H9 (cell line): ENCODE results near the gene KLHDC7B. TPM values are rescaled to one million over a fixed set of nuclear protein-coding genes. Genes with fewer than 3 reads are reported as not detected.
A peak's percentile ranks its signal among the peaks of the same experiment; 100 is the strongest.

ENCODE experiments used
- DNase-seq: peaks from one replicate; pipeline ENCODE4 v3.0.0-alpha.2; 2017
- H2AFZ ChIP-seq: one replicate; pipeline ENCODE4 v1.6.1; 2013; ENCODE audit warnings: mild to moderate bottlenecking, low read length, control low read depth, moderate library complexity
- H2AK5ac ChIP-seq: 2 replicates; pipeline ENCODE4 v1.6.1; 2013; ENCODE audit warnings: low read length, control low read depth, mixed read lengths; ENCODE audit not compliant: insufficient read length
- H2BK120ac ChIP-seq: one replicate; pipeline ENCODE4 v1.6.1; 2013; ENCODE audit warnings: low read depth, mild to moderate bottlenecking, low read length, control low read depth, inconsistent platforms; ENCODE audit not compliant: poor library complexity, severe bottlenecking
- H2BK12ac ChIP-seq: 2 replicates; pipeline ENCODE4 v1.6.1; 2013; ENCODE audit warnings: low read length, control low read depth, mixed read lengths, low read depth; ENCODE audit not compliant: insufficient read length
- H2BK15ac ChIP-seq: 2 replicates; pipeline ENCODE4 v1.6.1; 2013; ENCODE audit warnings: low read depth, low read length, control low read depth
- H2BK20ac ChIP-seq: one replicate; pipeline ENCODE4 v1.6.1; 2013; ENCODE audit warnings: low read depth, mild to moderate bottlenecking, low read length, control low read depth, inconsistent platforms; ENCODE audit not compliant: poor library complexity, severe bottlenecking
- H2BK5ac ChIP-seq: 2 replicates; pipeline ENCODE4 v1.6.1; 2013; ENCODE audit warnings: low read length, control low read depth, mixed read lengths; ENCODE audit not compliant: insufficient read length
- H3K14ac ChIP-seq: 2 replicates; pipeline ENCODE4 v1.6.1; 2013; ENCODE audit warnings: low read length, control low read depth; ENCODE audit not compliant: insufficient read depth
- H3K18ac ChIP-seq: 2 replicates; pipeline ENCODE4 v1.6.1; 2013; ENCODE audit warnings: low read depth, mild to moderate bottlenecking, mixed read lengths, low read length, control low read depth; ENCODE audit not compliant: insufficient read length
- H3K23ac ChIP-seq: 2 replicates; pipeline ENCODE4 v1.6.1; 2013; ENCODE audit warnings: low read length, control low read depth, mixed read lengths, low read depth; ENCODE audit not compliant: insufficient read length
- H3K23me2 ChIP-seq: 2 replicates; pipeline ENCODE4 v1.6.1; 2013; ENCODE audit warnings: low read depth, mild to moderate bottlenecking, mixed read lengths, low read length, control low read depth; ENCODE audit not compliant: insufficient read length, poor library complexity, severe bottlenecking
- H3K27ac ChIP-seq: 2 replicates; pipeline ENCODE4 v1.5.1; 2013; ENCODE audit warnings: low read length, control low read depth, mixed read lengths, low read depth; ENCODE audit not compliant: insufficient read length
- H3K27me3 ChIP-seq: 2 replicates; pipeline ENCODE4 v1.6.1; 2013; ENCODE audit warnings: low read length, control low read depth, inconsistent platforms; ENCODE audit not compliant: insufficient read depth
- H3K4ac ChIP-seq: 2 replicates; pipeline ENCODE4 v1.6.1; 2013; ENCODE audit warnings: low read depth, mild to moderate bottlenecking, control low read depth, inconsistent platforms, low read length, moderate library complexity
- H3K4me1 ChIP-seq: 2 replicates; pipeline ENCODE4 v1.6.1; 2013; ENCODE audit warnings: low read length, control low read depth, inconsistent platforms; ENCODE audit not compliant: insufficient read depth
- H3K4me2 ChIP-seq: 2 replicates; pipeline ENCODE4 v1.6.1; 2013; ENCODE audit warnings: low read length, control low read depth, mixed read lengths; ENCODE audit not compliant: insufficient read length, insufficient read depth
- H3K56ac ChIP-seq: 2 replicates; pipeline ENCODE4 v1.6.1; 2013; ENCODE audit warnings: low read depth, mild to moderate bottlenecking, mixed read lengths, low read length, control low read depth; ENCODE audit not compliant: insufficient read length
- H3K79me1 ChIP-seq: 2 replicates; pipeline ENCODE4 v1.6.1; 2013; ENCODE audit warnings: low read depth, mild to moderate bottlenecking, moderate library complexity, low read length, control low read depth, inconsistent platforms; ENCODE audit not compliant: insufficient read depth, poor library complexity, severe bottlenecking
- H3K79me2 ChIP-seq: 2 replicates; pipeline ENCODE4 v1.6.1; 2013; ENCODE audit warnings: low read length, control low read depth, inconsistent platforms; ENCODE audit not compliant: insufficient read depth
- H3K9ac ChIP-seq: 2 replicates; pipeline ENCODE4 v1.6.1; 2013; ENCODE audit warnings: low read length, control low read depth, mixed read lengths; ENCODE audit not compliant: insufficient read length; ENCODE audit errors: extremely low read depth
- H3K9me3 ChIP-seq: one replicate; pipeline ENCODE4 v1.6.1; 2013; ENCODE audit warnings: low read depth, low read length, inconsistent platforms; ENCODE audit not compliant: control insufficient read depth
- H3T11ph ChIP-seq: one replicate; pipeline ENCODE4 v1.6.1; 2013; ENCODE audit warnings: mild to moderate bottlenecking, low read length, control low read depth, inconsistent platforms
- H4K20me1 ChIP-seq: one replicate; pipeline ENCODE4 v1.6.1; 2013; ENCODE audit not compliant: control insufficient read depth, insufficient read length, insufficient read depth
- H4K5ac ChIP-seq: 2 replicates; pipeline ENCODE4 v1.6.1; 2013; ENCODE audit warnings: low read depth, mild to moderate bottlenecking, mixed read lengths, low read length, control low read depth; ENCODE audit not compliant: insufficient read length
- H4K8ac ChIP-seq: replicated peaks from 2 replicates; pipeline ENCODE4 v1.6.1; 2013; ENCODE audit warnings: low read length, control low read depth, mixed read lengths, low read depth; ENCODE audit not compliant: insufficient read length
- H4K91ac ChIP-seq: 2 replicates; pipeline ENCODE4 v1.6.1; 2013; ENCODE audit warnings: low read depth, mild to moderate bottlenecking, moderate library complexity, mixed read lengths, low read length, control low read depth; ENCODE audit not compliant: insufficient read length
- H3K27ac Mint-ChIP-seq, 3 experiments: 2 replicates in 2 of 3; 3 replicates in 1 of 3; pipeline ENCODE4 v1.8.0; 2020 to 2021; ENCODE audit warnings: mixed read lengths in 3 of 3, mild to moderate bottlenecking in 1 of 3, moderate library complexity in 1 of 3
- H3K27me3 Mint-ChIP-seq: 2 replicates; pipeline ENCODE4 v1.8.0; 2021; ENCODE audit warnings: low read depth, mild to moderate bottlenecking, moderate library complexity, mixed read lengths
- H3K36me3 Mint-ChIP-seq, 3 experiments: 2 replicates in 2 of 3; 3 replicates in 1 of 3; pipeline ENCODE4 v1.8.0; 2020 to 2021; ENCODE audit warnings: low read depth in 3 of 3, mixed read lengths in 3 of 3; ENCODE audit not compliant: insufficient read depth in 1 of 3
- H3K4me1 Mint-ChIP-seq, 2 experiments: 2 replicates each; pipeline ENCODE4 v1.8.0; 2020; ENCODE audit warnings: mixed read lengths in 2 of 2
- H3K4me3 Mint-ChIP-seq, 2 experiments: 2 replicates in 1 of 2; 3 replicates in 1 of 2; pipeline ENCODE4 v1.8.0; 2020 to 2021; ENCODE audit warnings: mild to moderate bottlenecking in 2 of 2, mixed read lengths in 2 of 2, moderate library complexity in 1 of 2
- H3K9me3 Mint-ChIP-seq, 2 experiments: 2 replicates in 1 of 2; 3 replicates in 1 of 2; pipeline ENCODE4 v1.8.0; 2020; ENCODE audit warnings: mild to moderate bottlenecking in 2 of 2, mixed read lengths in 2 of 2, moderate library complexity in 1 of 2
- CTCF ChIP-seq: fragments of 200-600 bp; sonication (generic); conservative IDR thresholded peaks from 3 replicates; pipeline ENCODE4 v1.8.0; 2021; ENCODE audit warnings: antibody characterized with exemption, mild to moderate bottlenecking
- WGBS: extraction: QIAGEN DNeasy Blood & Tissue Kit; methylation state at CpG from one replicate; pipeline ENCODE4 v1.1.7; 2013; ENCODE audit warnings: missing lambda C conversion rate, low lambda C conversion rate, mixed read lengths; ENCODE audit not compliant: insufficient read length; ENCODE audit errors: extremely low coverage; 5-methylcytosine and 5-hydroxymethylcytosine counted together
- total RNA-seq: library from RNA; stranded (reverse); gene quantifications from 2 replicates; pipeline ENCODE4 v1.2.1, GENCODE V29; 2021

KLHDC7B gene
- total RNA-seq, 1 experiment from 2014 or later = not detected

DNA sequence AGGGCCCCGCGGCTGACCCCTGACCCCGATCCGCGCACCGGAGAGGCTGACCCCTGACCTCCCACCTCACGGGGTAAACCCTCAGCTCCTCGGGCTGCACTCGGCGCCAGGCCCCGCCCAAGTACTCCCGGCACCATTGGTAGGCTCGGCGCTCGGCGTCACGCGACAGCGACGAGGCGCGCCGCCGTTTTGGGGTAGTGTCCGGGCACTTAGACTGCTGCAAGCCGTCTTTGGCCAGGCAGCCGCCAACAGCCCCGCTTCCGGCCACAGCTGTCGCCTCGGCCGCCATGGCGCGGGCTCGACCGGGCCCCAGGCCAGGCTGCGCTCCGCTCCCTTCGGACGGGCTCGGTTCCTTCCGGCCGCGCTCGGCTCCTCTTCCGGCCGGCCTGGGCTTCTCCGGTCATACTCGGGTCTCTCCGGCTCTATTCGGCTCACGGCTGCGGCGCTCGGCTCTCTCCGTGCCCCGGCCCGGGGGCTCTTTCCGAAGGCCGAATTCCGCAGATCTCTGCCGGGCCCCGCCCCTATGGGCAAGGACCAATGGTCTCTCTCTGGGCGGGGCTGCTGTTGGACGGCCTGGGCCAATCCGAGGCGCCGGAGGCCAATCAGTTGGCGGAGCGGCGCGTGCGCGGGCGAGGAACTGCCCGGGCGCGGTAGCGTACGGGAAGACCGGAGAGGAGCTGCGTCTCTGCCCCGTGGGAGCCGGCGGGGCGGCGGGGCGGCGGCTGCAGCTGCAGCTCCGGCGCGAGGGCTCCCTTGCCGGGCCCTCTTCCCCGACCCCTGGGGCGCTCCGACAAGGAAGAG is 37.0 kb downstream of the KLHDC7B start, which contains the start of gene CHKB:
CHKB (minus strand) TSS at position 357 of the 801 bp plus-strand sequence; CDS start at position 289, 68 bp downstream.
- no peaks in the 10 kb centered on the region for H4K20me1 ChIP-seq
- H3K4me1 Mint-ChIP-seq = peaks cover 14 to 23% of the 10 kb centered on the region in 2 experiments
- no peak within 1 kb of the TSS for H3K4ac ChIP-seq
- no peak within 1 kb of the TSS for H4K8ac ChIP-seq
- peaks cover 4% of the 10 kb centered on the region for H3K79me1 ChIP-seq
- no peak within 1 kb of the TSS for H2AFZ ChIP-seq
- peaks cover 4 to 19% (median 14%) of the 10 kb centered on the region in 3 experiments; a peak in 6 of 7 replicates for H3K36me3 Mint-ChIP-seq
- H3K79me2 ChIP-seq = no peaks in the 10 kb centered on the region
- H3K9ac ChIP-seq = peak within 1 kb of the TSS; percentile 75
- peak within 1 kb of the TSS; percentile 85 to 90 (median 86); a peak in 5 of 7 replicates for H3K27ac Mint-ChIP-seq
- peak within 1 kb of the TSS; percentile 99 for H3K18ac ChIP-seq
- no peak within 1 kb of the TSS for H2BK5ac ChIP-seq
- H4K5ac ChIP-seq = no peak within 1 kb of the TSS
- H2BK12ac ChIP-seq = no peak within 1 kb of the TSS
- H3K4me3 Mint-ChIP-seq = peak within 1 kb of the TSS; percentile 80 to 89
- peaks cover 2% of the 10 kb centered on the region; the same call in 1 of the 2 replicates for H3K4me1 ChIP-seq
- H2BK15ac ChIP-seq = no peak within 1 kb of the TSS
- H2BK120ac ChIP-seq = no peak within 1 kb of the TSS
- H4K91ac ChIP-seq = no peak within 1 kb of the TSS
- peaks cover 6% of the 10 kb centered on the region for H3K27me3 Mint-ChIP-seq
- WGBS = no CpG with 5 or more reads among the region's 96 CpGs
- no peak within 1 kb of the TSS for H3T11ph ChIP-seq
- H3K23ac ChIP-seq = no peak within 1 kb of the TSS
- DNase-seq = peak; percentile 98
- no peaks in the 10 kb centered on the region for H3K9me3 ChIP-seq
- no peaks in the 10 kb centered on the region for H3K9me3 Mint-ChIP-seq
- no peaks in the 10 kb centered on the region for H3K23me2 ChIP-seq
- H3K27me3 ChIP-seq = no peaks in the 10 kb centered on the region
- H2BK20ac ChIP-seq = no peak within 1 kb of the TSS
- no peak within 1 kb of the TSS for H2AK5ac ChIP-seq
- H3K14ac ChIP-seq = peak within 1 kb of the TSS; percentile 97
- TF ChIP-seq CTCF = no peak
- no peak within 1 kb of the TSS for H3K56ac ChIP-seq
- H3K27ac ChIP-seq = no peak within 1 kb of the TSS
- peak within 1 kb of the TSS; percentile 93 for H3K4me2 ChIP-seq
